GM18861 (cell line): Measurements from ENCODE around the gene ENTHD1.
"Not testable (repeated sequence)": the region's sequence is repeated elsewhere in the genome, so short reads cannot be mapped to it uniquely, and the experiment has no call there.

Experiments
- ATAC-seq: cut with Tn5 transposase; IDR thresholded peaks from one replicate; pipeline ENCODE4 v1.9.1; 2021; ENCODE audit not compliant: unreplicated experiment

ENTHD1 gene

DNA sequence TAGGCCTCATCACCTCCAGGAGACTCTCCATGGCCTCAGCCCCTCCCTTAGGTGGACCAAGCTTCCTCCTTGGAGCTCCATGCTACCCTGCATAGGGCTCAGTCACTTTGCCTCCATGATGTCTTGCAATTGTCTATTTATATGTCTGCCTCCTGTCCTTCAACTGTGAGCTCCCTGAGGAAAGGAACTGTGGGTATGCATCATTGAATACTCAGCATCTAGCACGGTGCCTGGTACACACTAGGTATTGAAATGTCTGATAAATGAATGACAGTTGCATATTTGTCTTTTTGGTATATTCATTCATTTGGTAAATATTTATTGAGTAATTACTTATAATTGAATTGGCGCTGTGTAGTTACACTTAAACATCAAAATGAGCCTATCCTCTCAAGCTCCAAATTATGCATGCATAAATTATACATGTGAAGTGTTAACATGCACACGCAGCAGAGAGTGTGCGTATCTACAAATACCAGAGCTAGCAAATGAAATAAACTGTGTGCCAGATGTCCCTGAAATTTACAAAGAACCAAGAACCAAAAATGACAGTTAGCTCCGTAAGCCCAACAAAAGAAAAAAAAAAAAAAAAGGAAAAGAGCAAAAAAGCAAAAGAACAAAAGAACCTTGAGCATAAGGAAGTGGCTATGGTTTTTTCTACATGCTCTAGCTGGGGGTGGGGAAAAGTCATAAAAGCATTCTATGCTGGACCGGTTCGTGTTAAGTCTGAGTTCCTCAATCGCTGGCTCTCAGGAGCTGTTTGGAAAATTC, 32.5 kb upstream of the ENTHD1 start:
- no peak for ATAC-seq

- ATAC-seq = no peak
Observed at GRCh38 chr22:39925273-39925672, 31.7 kb upstream of the ENTHD1 start.

DNA sequence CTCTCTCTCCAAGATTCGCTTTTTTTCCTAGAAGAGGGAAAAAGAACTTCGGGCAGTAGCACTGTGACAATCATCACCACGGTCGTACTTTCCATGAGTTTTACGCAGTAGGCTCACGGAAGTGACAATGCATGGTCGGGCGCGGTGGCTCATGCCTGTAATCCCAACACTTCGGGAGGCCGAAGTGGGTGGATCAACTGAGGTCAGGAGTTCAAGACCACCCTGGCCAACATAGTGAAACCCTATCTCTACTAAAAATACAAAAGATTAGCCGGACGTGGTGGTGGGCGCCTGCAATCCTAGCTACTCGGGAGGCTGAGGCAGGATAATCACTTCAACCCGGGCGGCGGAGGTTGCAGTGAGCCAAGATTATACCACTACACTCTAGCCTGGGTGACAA, 30.7 kb upstream of the ENTHD1 start:
- no peak for ATAC-seq

DNA sequence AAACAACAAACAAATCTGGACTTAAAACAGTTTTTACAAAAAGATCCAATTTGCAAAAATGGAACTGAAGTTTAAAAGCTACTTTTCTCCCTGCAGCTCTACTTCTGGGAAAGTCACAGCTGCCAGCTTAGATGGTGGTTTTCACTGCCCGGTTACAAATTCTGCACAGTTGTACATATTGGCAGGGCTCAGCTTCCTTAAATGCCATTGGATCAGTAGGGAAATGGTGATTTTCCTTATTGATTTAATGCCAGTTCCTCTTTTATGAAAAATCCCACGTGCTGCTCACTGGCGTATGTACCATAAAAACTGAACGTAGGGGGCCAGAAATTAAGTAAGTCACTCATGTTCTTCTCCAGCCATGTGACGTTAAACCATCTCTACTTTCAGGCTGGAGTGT, 30.1 kb upstream of the ENTHD1 start:
- ATAC-seq = no peak

DNA sequence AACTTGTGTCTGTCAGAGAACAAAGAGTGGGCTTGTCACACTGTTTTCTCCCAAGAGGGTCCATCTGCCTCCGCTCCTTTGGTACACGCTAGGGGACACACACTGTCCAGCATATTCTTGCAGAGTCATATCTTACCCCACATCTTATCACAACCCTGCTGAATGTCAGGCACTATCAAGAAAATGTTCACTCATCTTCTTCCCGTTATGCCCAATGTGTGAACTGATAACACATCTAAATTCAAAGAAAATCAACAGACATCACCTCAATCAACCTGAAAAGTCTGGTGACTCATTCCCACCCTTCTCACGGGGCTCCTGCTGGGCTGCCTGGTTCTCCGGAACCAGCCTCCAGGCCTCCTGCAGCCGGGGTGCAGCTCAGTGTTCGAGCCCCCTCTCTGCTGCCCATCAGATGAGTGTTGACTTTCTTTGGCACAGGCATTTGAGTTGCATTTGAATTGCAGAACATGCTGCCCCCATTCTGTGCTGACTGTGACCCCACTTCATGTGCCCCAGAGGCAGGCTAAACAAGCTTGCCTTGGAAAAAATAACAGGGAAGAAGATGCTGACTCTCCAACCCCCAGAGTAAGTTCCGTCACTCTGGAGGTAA, 26.7 kb upstream of the ENTHD1 start:
- ATAC-seq = no peak

- ATAC-seq = no peak
Observed at GRCh38 chr22:39917776-39918495, 24.4 kb upstream of the ENTHD1 start.

DNA sequence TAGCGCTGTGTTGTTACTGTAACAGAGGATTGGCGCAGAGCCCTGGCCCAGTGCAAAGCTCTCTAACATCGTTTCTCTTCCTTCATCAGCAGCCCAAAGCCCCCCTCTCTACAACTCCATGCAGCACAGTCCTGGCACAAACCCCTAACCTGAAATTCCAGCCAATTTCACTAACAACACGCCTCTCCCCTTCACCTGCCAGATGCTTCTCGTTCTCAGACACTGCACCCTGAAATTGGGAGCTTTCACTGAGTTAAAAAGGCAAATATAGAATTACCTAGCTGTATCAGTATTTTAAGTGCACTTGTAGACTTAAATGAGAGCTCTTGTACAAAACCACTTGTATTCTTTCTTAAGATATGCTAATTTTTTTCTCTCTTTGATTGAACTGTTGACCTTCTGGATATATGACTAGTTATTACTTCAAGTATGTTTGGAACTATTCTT, 23.7 kb upstream of the ENTHD1 start:
- no peak for ATAC-seq

GRCh38 chr22:39916496-39916895, 22.9 kb upstream of the ENTHD1 start:
- ATAC-seq = no peak

DNA sequence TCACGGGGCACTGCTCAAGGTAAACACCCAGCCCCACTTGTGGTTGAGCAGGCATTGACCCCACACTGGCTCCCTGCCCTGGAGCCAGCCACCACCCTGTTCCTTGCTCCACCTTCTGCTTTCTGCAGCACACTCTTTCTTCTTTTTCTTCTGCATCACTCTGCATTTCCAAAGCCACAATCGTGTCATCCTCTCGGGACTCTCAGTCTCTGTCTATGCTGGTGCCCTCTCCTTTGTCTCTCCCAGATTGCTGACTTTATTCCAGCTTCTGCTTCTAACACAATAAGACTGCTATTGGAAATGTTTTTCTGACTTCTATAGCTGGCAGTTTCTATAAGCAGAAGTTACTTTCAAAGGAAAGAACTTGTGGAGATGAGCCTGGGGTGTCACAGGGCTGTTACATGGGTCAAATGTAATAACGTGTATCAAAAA, 21.8 kb upstream of the ENTHD1 start:
- ATAC-seq = no peak

DNA sequence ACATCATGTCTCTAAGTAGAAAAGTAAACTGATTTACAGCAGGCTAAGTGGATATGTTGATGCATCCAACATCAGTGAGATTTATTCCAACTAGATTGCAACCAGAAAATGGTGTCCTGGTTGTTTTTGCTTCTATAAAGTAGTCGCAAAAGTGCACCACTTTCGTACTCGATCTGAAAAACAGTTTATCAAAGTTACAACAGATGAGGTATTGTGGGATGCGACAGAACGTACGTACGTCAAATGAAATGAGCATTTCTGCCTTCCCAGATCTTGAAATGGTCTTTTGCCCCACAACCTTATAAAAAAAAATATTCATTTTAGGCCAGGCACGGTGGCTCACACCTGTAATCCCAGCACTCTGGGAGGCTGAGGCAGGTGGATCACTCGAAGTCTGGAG, 21.0 kb upstream of the ENTHD1 start:
- ATAC-seq = no peak

- no peak for ATAC-seq
Observed at GRCh38 chr22:39913886-39914285, 20.3 kb upstream of the ENTHD1 start.

DNA sequence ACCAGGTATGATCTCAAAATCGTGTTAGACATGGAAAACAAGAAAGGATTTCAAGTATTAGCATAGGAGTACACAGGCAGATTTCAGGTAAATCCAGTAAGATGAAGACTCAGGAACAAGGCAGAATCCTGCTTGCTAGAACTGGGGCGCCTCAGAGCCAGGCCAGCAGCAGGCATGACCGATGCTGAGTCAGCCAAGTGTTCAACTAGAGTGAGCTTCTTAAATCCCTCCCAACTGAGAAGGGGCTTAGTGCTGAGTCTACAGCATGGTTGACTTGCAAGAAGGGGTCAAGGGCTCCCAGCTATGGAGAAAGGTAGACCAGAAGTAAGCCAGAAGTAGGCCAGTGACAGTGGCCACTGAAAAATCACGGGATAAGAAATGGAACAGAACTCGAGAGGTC, 19.8 kb upstream of the ENTHD1 start:
- no peak for ATAC-seq

DNA sequence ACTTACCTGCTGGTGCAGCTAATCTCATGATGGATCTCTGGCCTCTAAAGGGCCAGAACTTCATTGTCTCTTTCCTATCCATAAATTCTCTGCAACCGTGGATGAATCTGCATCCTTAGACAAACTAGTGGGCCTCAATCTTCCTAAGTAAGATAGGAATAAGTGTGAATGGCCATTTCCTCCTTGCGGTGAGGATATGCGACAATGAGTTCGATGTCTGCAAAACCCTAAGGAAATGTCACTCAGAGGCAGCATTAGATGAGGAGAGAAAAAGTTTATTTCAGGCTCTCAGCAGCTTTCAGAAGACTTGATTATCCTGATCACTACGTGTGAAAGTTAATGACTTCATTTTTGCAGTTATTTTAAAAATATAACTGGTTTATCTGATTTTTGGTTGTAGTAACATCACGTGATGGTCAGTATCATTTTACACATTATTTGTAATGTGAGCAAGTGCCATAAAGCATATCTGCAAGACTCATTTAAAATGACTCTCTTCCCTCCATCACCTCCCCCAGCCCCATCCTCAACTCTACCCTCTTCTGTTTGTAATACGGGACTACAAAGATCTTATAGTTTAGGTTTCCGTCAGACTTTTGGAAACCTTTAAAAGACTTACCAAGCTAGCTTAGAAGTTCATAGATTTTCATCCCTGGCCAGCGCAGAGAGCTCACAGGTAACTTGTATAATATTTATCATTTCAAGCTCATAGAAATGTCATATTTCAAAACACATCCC, 17.5 kb upstream of the ENTHD1 start:
- ATAC-seq = no peak

DNA sequence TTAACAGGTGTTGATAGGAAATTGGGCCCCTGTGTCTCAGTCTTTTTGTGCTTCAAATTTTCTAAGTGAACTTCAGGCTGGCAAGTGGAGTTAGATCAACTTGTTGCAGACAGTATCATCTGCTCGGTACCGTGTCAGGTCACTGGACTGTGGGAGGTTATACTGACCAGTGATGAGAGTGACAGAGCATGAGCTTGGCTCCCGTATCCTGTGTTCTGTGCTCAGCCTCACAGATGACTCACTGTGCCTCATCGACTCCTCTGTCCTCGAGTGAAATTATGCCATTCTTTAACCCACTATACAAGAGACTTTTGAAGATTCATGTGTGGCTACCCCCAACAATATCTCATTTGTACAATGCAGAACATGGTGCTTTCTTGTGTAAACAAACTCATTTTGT, 15.2 kb upstream of the ENTHD1 start:
- no peak for ATAC-seq

DNA sequence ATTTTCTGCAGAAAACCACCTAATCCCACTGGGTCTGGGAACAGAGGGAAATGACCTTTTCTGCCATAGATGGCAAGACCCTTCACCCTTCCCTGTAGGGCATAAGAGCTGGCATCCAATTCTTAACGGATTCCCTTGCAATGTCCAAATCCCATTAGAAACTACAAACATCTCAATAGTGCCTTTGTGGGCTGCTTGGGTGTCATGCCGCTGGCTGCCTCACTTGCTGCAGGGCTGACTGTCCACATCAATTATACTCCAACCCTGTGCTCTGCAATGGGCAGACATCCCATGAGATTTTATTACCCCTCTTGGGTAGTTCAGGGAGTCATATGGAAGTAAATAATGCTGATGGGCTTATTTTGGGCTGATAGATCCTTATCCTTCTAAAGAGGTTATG, 14.6 kb upstream of the ENTHD1 start:
- ATAC-seq = no peak

GRCh38 chr22:39907605-39908097, 14.1 kb upstream of the ENTHD1 start:
- ATAC-seq = no peak

DNA sequence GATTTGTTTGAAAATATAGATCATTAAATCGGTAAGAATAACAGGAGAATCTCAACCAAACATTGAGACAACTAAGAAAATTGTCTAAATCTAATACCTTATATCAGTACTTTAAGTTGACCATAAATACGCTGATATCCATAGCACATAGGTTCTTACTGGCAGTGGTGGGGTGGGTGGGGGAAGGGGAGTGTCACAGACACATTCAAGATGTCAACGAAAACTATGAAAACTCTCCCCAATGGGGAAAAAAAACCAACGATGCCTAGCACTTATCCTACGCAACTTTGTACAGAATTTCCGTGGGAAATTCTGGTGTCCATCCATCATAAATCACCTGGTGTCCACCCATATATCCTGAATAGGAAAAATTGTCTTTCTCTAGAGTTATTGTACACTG, 13.5 kb upstream of the ENTHD1 start:
- no peak for ATAC-seq

GRCh38 chr22:39906207-39906606, 12.6 kb upstream of the ENTHD1 start:
- no peak for ATAC-seq

DNA sequence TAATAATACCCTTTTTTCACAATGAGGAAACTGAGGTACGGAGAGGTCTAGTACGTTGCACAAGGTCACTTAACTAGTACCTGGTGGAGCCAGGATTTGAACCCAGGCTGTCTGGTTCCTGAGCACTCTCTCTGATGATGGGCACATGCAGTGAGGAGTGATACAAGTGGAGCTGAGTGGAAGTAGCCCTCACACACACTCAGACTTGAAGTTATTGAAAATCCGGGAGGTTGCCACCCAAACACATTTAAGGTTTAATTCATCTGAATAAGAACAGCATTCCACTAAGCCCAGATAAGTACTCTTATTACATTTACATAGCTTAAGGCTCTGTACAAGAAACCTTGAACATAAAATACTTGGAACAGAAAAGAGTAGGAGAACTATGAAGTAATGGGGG, 12.1 kb upstream of the ENTHD1 start:
- no peak for ATAC-seq

DNA sequence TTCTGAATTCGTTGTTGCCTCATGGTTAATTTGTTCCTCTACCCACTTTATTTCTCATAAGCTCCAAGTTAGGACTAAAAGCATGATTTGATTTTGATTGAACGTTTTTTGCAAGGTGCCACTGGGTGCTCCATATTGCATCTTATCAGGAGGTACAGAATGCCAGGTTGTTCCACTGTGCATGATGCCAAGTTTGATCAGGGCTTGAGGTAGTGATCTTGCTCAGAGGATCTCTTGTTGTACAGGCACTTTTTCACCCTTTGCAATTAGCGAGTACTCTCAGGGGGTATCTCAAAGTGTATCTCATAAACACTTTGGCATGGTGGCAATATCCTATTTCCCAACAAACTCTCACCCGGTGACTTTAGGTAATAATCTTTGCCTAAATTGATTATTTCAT, 11.3 kb upstream of the ENTHD1 start:
- no peak for ATAC-seq

GRCh38 chr22:39904024-39904423, 10.5 kb upstream of the ENTHD1 start:
- not testable (repeated sequence) for ATAC-seq
